Measurements from ENCODE around the gene SAMD7.

Gene SAMD7

GRCh38 chr3:169966951-169967915, 55.9 kb downstream of the SAMD7 start:
- peak; percentile 54 for DNase-seq

- no peak for DNase-seq
Measured at GRCh38 chr3:169968224-169968885, 57.0 kb downstream of the SAMD7 start.

GRCh38 chr3:169969174-169970095, 58.1 kb downstream of the SAMD7 start:
- no peak for DNase-seq

GRCh38 chr3:169970847-169971246, 59.5 kb downstream of the SAMD7 start:
- no peak for DNase-seq

GRCh38 chr3:169971522-169971921, 60.1 kb downstream of the SAMD7 start:
- no peak for DNase-seq

GRCh38 chr3:169980055-169980454, 68.7 kb downstream of the SAMD7 start:
- DNase-seq, result no peak

- DNase-seq, result no peak
Measured at GRCh38 chr3:169984292-169984691, 72.9 kb downstream of the SAMD7 start.

Measured in activated CD4-positive, alpha-beta T cell treated with anti-CD3 and anti-CD28 coated beads for 48 hours (primary cell).